Muscle of arm (tissue), 12 donors: ENCODE data around the gene DPF3. TPM values are rescaled to one million over a fixed set of nuclear protein-coding genes. Genes with fewer than 3 reads are reported as not detected.

Experiments used
- DNase-seq: peaks from one replicate; pipeline ENCODE4 v3.0.0-alpha.2; 2013
- polyA plus RNA-seq, 12 donors: library from polyadenylated mRNA; unstranded; fragments of 120-200 nt; gene quantifications; one replicate each; pipeline ENCODE4 v1.2.1, GENCODE V29; 2013; ENCODE audit not compliant: insufficient read length in 12 of 12

Gene DPF3
- polyA plus RNA-seq, 12 donors = 1.7 to 16.8 (median 5.1) TPM; not detected in 1

- no peak for DNase-seq
Measured at GRCh38 chr14:72682188-72682587, 211.7 kb downstream of the DPF3 start.

GRCh38 chr14:72680853-72681640, 212.9 kb downstream of the DPF3 start:
- no peak for DNase-seq

DNA sequence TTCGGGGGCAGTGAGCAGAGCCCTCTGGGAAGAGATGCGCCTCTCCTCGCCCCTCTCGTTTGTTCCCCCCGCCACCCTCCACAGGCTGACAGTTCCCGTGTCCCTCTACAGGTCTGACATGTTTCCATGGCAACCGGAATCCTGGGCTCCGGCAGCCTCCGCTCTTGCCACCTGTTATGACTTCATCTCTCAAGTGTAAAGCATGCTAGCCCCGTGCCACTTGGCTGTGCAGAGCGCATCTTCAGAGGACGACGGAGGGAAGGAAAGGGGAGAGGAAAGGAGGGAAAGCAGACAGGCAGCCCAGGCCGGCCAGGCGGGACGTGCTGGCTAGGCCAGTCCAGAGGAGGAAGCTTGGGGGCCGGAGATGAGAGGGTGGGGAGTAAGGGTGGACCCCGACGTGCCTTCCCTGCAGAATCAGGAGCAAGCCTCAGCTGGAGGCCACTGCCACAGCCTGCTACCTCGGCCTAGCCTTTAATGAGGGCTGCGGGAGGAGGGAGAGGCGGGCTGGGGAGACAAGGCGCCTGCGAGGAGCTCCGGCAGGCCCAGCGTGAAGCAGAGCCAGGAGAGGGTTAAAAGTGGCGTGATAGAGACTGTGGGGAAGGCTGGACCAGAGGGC, 214.3 kb downstream of the DPF3 start:
- peak; percentile 55 for DNase-seq

- DNase-seq = peak; percentile 57
Measured at GRCh38 chr14:72679141-72679535, 214.8 kb downstream of the DPF3 start.

GRCh38 chr14:72678356-72678755, 215.5 kb downstream of the DPF3 start:
- DNase-seq = no peak

DNA sequence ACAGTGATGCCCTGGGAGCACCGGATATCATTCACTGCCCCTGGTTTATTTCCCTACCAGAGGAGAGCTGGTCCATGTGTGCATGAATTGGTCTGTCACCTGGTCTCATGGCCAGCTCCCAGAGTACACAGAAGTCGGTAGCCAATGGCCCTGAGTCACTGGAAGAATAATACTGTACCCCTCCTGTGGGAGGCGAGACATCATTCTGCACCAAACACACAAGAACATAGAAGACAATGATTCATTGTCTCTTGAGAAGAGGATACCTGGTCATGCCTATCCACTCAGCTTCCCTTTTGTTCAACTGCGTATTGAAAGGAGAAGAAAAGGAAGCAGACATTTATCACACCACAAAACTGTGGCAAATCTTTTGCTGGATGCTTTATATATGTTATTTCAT, 216.2 kb downstream of the DPF3 start:
- DNase-seq = no peak

- DNase-seq = no peak
Measured at GRCh38 chr14:72675126-72675525, 218.8 kb downstream of the DPF3 start.

DNA sequence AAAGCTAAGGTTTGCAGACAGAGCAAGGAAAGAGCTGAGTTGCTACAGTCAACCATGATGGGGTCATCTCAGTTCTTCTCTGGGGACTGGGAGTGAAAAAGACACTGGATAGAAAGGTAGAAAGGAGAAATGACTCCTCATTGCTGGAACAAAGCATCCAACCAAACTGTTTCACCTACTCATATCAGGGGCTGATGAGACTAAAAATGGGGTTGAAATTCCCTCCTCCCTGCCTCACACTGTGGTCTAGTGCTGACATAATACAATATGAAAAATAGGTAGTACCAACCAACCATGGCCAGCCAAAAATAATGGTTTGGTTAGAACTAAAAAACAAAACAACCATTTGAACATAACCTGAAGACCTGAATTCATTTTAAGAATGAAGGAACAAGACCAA, 220.7 kb downstream of the DPF3 start:
- DNase-seq = no peak

- DNase-seq = no peak
Measured at GRCh38 chr14:72666610-72667009, 227.3 kb downstream of the DPF3 start.

- DNase-seq = no peak
Measured at GRCh38 chr14:72665259-72665658, 228.6 kb downstream of the DPF3 start.

DNA sequence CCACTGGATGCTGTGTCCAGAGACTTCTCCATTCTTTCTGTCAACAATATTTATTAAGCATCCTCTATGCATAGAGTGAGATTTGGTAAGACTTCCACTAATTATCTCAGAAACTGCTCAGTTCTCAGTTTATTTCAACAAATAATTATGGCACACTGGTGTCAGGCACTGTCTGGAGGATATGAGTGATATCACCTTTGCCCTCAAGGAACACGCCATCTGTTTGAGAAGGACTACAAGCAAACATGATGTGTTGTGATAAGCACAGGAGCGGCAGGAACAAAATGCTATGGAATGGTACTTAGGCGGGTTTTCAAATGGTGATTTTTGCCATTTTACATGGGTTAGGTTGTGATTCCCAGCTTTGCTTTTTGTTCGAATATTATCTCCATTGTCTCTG, 229.2 kb downstream of the DPF3 start:
- DNase-seq = no peak

DNA sequence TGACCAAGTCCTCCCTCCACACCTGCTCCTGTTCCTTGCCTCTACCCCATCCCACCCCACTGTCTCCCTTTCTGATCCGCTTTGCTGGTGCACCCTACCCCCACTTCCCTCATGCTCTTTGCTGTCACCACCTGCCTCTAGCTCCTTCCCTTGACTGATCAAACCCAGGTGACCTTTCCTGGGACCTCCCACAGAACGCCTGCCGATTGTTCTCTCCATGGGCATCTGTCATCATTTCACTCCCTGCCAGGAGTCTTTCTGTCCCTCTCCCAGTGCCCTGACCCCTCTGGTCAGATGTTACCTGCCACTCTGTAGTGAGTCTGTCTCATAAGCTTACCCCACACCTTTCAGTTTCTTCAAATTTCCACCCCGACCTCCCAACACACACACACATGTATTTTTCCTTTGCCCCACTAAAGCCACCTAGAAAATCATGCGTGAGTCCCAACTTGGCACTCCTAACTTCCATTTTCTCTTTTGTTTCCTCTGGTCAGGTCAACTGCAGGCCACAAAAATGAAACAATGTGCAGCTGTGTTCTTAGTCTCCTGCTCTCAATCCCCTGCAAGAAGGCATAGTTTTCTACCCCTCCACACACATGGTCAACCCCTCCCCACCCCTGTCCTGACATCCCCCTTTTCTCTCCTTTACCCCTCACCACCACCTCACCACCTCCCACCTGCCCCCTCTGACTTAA, 229.8 kb downstream of the DPF3 start:
- no peak for DNase-seq

DNA sequence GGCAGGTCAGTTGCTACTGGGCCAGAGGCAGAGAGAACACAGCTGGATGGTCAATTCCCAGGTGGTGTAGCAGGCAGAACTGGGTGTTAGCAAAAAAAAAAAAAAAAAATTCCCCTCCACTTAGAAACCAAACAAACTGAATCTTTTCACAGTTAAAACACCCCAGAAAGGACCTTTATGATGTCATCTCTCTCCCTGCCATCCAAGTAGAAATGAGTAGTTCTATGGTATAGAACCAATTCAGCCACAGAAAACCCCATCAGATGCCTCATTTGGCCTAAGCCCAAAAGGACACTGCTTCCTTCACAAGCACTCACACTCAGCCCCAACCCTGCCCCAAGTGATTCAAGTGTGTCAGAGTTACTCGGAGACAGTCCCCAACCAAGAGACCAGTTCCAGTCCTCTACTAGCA, 230.8 kb downstream of the DPF3 start:
- DNase-seq = no peak

DNA sequence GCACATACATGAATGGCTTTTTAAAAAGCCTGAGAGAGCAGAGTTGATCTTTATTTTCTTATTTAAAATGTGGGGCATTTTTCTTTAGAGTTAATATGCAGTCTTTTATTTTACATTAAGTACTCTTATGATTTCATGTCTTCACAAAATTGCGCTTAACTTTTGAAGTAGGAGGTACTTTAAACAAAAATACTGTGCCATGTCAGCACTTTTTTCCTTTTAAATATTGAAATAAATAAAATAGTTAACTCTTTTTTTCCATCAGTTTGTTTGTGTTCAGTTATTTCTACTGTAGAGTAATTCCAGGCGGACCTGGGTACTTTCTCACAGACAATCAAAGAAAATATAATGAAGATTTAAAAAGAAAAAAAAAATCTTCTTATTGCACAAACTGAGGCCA, 231.7 kb downstream of the DPF3 start:
- DNase-seq = no peak

DNA sequence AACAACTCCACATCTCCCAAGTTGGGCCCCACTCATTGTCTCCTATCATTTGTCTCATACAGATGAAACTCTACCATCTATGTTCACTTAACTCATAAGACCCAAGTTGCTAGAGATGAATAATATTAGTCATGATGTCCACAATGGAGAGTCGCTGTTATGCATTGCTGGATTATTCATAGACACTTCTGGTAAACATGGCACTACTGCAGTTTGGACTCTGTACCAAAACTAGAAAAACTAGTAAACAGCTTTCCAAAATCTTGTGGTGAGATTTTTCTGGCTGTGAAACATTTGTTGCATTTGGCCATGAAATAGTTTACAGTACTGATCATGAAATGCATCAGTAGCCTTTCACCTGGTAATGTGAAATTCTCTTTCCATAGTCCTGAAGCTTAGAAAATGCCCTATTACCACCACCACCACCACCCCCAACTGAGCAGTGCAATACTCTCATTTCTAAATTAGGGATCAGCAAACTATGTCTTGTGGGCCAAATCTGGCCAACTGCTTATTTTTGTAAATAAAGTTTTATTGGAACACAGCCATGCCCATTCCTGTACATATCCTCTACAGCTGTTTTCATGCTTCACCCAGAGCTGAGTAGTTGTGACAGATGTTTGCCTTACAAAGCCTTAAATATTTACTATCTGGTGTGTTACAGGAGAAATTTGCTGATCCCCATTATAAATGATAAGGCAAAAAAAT, 236.5 kb downstream of the DPF3 start:
- no peak for DNase-seq

DNA sequence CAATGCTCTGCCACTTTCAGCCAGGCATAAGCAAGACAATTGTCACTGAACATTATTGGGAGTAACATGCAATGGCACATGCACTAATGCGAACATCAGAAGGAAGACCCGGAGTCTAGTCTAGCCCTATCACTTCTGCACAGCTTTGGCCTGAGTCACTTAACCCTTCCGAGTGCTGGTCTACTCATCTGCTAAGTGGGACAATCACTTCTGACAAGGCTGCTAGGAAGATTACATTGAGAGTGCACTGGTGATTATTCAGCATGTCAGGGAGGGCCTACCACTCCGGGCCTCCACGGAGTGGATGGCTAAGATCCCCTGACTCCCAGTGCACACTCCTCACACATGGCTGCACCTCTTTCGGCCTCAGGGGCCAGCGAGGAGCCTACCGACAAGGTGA, 240.9 kb downstream of the DPF3 start:
- DNase-seq = no peak

DNA sequence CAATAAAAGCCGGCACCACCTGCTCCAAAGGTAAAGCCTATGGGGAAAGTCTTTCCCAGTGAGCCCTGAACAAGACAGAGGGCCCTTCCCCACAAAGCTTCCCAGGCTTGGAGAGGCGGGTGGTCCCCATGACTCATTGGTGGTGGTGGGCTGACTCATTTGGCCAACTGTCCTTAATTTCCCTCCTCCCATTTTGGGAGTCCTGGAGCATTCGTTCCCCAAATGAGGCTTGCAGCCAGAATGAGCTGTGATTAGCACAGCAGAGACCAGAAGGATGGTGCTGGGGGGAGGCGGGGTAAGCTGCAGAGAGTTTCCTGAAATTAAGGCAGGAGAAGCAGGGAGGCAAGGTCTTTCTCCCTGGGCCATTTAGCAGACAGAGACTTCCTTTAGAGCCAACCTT, 241.7 kb downstream of the DPF3 start:
- DNase-seq = no peak

DNA sequence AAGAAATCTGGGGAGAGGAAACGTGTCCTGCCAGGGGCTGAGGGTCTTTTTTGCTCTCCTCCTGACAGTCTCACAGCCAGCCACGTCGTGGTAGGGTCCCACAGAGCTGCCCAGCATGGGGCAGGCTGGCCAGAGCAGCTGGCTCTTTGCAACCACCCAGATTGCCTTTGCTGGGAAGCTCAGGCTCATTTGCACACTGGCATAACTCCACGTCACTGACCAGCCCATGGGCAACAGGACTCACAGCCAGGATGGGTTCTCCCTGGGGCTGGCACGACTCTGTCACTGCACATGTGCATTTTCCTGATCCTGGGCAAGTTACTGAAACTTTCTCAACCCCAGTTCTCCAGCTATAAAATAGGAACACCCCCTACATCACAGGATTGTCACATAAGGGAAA, 242.2 kb downstream of the DPF3 start:
- DNase-seq = no peak

DNA sequence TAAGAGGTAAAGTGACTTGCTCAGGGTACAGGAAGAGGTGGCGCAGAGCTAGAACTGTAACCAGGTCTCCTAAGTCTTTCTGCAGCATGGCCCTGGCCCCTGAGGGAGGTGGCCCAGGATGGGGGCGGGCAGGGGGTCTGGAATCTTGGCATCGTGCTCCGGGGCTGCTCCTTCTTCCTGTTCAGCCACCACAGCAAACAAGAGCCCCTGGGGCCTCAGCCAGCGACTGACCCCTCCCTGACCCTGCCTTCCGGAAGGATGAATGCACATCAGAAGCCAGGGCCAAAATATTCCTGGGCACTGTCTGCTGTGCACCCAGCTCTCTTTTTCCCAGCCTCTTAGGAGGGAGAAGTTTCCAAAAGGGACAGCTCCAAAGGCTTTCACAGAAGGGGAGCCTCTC, 242.8 kb downstream of the DPF3 start:
- DNase-seq = no peak

- no peak for DNase-seq
Measured at GRCh38 chr14:72649603-72650227, 244.2 kb downstream of the DPF3 start.

DNA sequence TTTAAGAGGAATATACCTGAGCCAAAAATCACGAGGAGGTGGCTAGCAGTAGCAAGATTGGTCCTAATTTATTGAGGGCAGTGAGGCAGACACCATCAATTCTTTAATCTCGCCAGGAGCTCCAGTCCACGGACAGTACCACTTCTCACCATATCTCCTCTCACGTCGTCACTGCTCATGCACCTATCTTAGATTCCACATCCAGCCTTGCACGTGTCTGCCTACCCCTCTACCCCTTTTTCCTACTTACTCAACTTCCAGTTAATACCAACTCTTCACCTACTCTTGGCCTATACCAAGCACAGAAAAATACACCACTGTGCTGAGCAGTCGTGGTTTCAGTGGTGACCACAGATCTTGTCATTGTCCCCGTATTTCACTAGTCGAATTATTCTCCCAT, 246.1 kb downstream of the DPF3 start:
- no peak for DNase-seq
